Epithelial cell of proximal tubule (primary cell): ENCODE data around the gene ALAS1. TPM values are rescaled to one million over a fixed set of nuclear protein-coding genes. Genes with fewer than 3 reads are reported as not detected.

ENCODE experiments used
- DNase-seq: peaks from one replicate; pipeline ENCODE4 v3.0.0-alpha.2; 2011; ENCODE audit warnings: low read depth
- H3K4me3 ChIP-seq: 2 replicates; pipeline ENCODE4 v1.5.1; 2011; ENCODE audit warnings: low read depth, mild to moderate bottlenecking, low read length
- total RNA-seq: library from RNA; depleted of rRNA; stranded (reverse); fragments of >200 nt; gene quantifications from 2 replicates; pipeline ENCODE4 v1.2.3, GENCODE V29; 2015
- TF ChIP-seq, protein P1 (sequence below): conservative IDR thresholded peaks from 2 replicates; pipeline ENCODE4 v1.5.1; 2012; ENCODE audit warnings: low read depth, mild to moderate bottlenecking, low read length

The ALAS1 gene
- total RNA-seq, 1 donor from 2014 or later = 56.3 TPM

- no peak overlapping the region for H3K4me3 ChIP-seq
- no peak for DNase-seq
- TF ChIP-seq, protein P1, sequence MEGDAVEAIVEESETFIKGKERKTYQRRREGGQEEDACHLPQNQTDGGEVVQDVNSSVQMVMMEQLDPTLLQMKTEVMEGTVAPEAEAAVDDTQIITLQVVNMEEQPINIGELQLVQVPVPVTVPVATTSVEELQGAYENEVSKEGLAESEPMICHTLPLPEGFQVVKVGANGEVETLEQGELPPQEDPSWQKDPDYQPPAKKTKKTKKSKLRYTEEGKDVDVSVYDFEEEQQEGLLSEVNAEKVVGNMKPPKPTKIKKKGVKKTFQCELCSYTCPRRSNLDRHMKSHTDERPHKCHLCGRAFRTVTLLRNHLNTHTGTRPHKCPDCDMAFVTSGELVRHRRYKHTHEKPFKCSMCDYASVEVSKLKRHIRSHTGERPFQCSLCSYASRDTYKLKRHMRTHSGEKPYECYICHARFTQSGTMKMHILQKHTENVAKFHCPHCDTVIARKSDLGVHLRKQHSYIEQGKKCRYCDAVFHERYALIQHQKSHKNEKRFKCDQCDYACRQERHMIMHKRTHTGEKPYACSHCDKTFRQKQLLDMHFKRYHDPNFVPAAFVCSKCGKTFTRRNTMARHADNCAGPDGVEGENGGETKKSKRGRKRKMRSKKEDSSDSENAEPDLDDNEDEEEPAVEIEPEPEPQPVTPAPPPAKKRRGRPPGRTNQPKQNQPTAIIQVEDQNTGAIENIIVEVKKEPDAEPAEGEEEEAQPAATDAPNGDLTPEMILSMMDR = no peak
Observed at GRCh38 chr3:52194485-52195290, 3.3 kb upstream of the ALAS1 start.

GRCh38 chr3:52195291-52195597 is 2.7 kb upstream of the ALAS1 start:
- no peak overlapping the region for H3K4me3 ChIP-seq
- DNase-seq = no peak
- TF ChIP-seq, protein P1 = no peak

- DNase-seq = peak; percentile 47
- no peak overlapping the region for H3K4me3 ChIP-seq
Observed at GRCh38 chr3:52195823-52196331, 2.1 kb upstream of the ALAS1 start.

GRCh38 chr3:52196977-52197376 is 983 bp upstream of the ALAS1 start:
- H3K4me3 ChIP-seq = no peak overlapping the region
- TF ChIP-seq, protein P1 = no peak
- DNase-seq = no peak

More at GRCh38 chr3:52195823-52196331, 2.1 kb upstream of the ALAS1 start:
- TF ChIP-seq, protein P1 = no peak

DNA sequence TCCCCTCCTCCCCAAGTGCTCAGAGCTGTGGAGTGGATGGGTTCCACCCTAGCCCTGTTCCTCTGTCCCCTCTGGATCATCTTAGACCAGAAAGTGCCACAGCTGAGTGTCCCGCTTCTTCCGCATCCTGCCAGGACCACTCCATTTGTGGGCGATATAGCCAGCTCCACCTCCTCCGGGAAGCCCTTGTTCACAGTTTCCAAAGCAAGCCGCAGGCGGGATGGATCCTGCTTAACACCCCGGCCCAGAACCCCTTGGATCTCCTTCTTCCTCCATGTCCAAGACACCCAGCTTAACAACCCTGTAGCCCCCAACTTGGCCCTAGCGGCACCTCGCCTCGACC is 490 bp upstream of the ALAS1 start:
- DNase-seq = no peak
- TF ChIP-seq, protein P1 = peak; percentile 4

DNA sequence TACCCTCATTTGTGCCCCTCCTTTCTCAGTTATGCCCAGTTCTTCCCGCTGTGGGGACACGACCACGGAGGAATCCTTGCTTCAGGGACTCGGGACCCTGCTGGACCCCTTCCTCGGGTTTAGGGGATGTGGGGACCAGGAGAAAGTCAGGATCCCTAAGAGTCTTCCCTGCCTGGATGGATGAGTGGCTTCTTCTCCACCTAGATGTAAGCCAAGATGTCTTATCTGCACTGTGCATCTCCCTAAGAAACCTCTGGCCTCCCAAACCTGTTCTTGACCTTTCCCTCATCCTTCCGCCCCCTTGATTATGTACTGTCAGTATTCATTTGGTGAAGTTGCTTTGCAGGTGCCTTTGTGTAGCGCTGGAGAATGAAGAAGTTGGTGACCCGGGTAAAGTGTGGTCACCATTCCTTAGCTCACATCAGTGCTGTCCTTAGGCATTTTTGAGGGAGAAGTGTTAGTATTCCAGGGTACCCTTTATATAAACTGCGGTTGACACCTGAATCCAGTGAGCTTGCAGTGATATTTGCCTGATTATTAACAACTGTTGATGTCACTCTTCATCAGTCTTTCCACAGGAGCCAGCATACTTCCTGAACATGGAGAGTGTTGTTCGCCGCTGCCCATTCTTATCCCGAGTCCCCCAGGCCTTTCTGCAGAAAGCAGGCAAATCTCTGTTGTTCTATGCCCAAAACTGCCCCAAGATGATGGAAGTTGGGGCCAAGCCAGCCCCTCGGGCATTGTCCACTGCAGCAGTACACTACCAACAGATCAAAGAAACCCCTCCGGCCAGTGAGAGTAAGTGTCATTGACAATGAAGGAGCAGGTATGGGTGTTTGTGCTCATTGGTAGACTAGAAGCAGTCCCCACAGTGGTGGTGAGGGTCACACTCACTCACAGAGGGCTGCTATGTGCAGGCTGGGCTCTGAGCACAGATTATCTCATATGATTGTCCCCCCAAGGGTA is 966 bp downstream of the ALAS1 start:
- TF ChIP-seq, protein P1 = no peak
- no peak for DNase-seq
- H3K4me3 ChIP-seq = peak overlapping the region; percentile 89

More for the DNA sequence above, 490 bp upstream of the ALAS1 start:
- H3K4me3 ChIP-seq = peak overlapping the region; percentile 89
